GM23338 (cell line): Measurements from ENCODE around the gene BLM. TPM values are rescaled to one million over a fixed set of nuclear protein-coding genes. Genes with fewer than 3 reads are reported as not detected.

Experiments
- ATAC-seq: fragments of 200-7000 bp; cut with Tn5 transposase; 3 replicates; pipeline ENCODE4 v1.9.1; 2020
- DNase-seq: peaks from one replicate; pipeline ENCODE4 v3.0.0-alpha.2; 2015; ENCODE audit warnings: low spot score
- H2AFZ ChIP-seq: fragments of 200-600 bp; sonication (generic); 2 replicates; pipeline ENCODE4 v1.8.0; 2016; ENCODE audit warnings: antibody characterized with exemption, mild to moderate bottlenecking, moderate library complexity
- H3F3A ChIP-seq: fragments of 200-600 bp; sonication (generic); replicated peaks from 2 replicates; pipeline ENCODE4 v1.8.0; 2017; ENCODE audit warnings: antibody characterized with exemption, mixed run types, low read depth
- H3K27ac ChIP-seq: fragments of 200-600 bp; sonication (generic); 2 replicates; pipeline ENCODE4 v1.6.1; 2016; ENCODE audit warnings: low read depth
- H3K27me3 ChIP-seq: fragments of 200-600 bp; sonication (generic); 2 replicates; pipeline ENCODE4 v1.8.0; 2016; ENCODE audit warnings: mild to moderate bottlenecking, mixed run types, moderate library complexity; ENCODE audit not compliant: insufficient read depth
- H3K36me3 ChIP-seq: fragments of 200-600 bp; sonication (generic); 2 replicates; pipeline ENCODE4 v1.8.0; 2016; ENCODE audit warnings: mild to moderate bottlenecking; ENCODE audit not compliant: insufficient read depth
- H3K4me1 ChIP-seq: fragments of 200-600 bp; sonication (generic); 2 replicates; pipeline ENCODE4 v1.8.0; 2016; ENCODE audit warnings: mild to moderate bottlenecking, moderate library complexity; ENCODE audit not compliant: insufficient read depth
- H3K4me2 ChIP-seq: fragments of 200-600 bp; sonication (generic); 2 replicates; pipeline ENCODE4 v1.7.1; 2017; ENCODE audit warnings: mixed run types
- H3K4me3 ChIP-seq: fragments of 200-600 bp; sonication (generic); 2 replicates; pipeline ENCODE4 v1.6.1; 2016; ENCODE audit warnings: mixed run types
- H3K79me2 ChIP-seq: fragments of 200-600 bp; sonication (generic); replicated peaks from 2 replicates; pipeline ENCODE4 v1.8.0; 2017; ENCODE audit warnings: mild to moderate bottlenecking; ENCODE audit not compliant: insufficient read depth
- H3K9me2 ChIP-seq: fragments of 200-600 bp; sonication (generic); 2 replicates; pipeline ENCODE4 v1.8.0; 2017; ENCODE audit not compliant: insufficient read depth
- H4K20me1 ChIP-seq: fragments of 200-600 bp; sonication (generic); replicated peaks from 2 replicates; pipeline ENCODE4 v1.8.0; 2017; ENCODE audit warnings: mild to moderate bottlenecking; ENCODE audit not compliant: insufficient read depth
- H3K27ac Mint-ChIP-seq: 2 replicates; pipeline ENCODE4 v1.8.0; 2020; ENCODE audit warnings: inconsistent platforms, mild to moderate bottlenecking, moderate library complexity, mixed read lengths
- H3K27me3 Mint-ChIP-seq: 3 replicates; pipeline ENCODE4 v1.8.0; 2022; ENCODE audit warnings: low read depth, mild to moderate bottlenecking, moderate library complexity, mixed read lengths, inconsistent platforms; ENCODE audit not compliant: insufficient read depth, poor library complexity
- H3K36me3 Mint-ChIP-seq: 3 replicates; pipeline ENCODE4 v1.8.0; 2021; ENCODE audit warnings: low read depth, mild to moderate bottlenecking, inconsistent platforms, moderate library complexity, mixed read lengths
- H3K4me1 Mint-ChIP-seq: 3 replicates; pipeline ENCODE4 v1.8.0; 2020; ENCODE audit warnings: mild to moderate bottlenecking, inconsistent platforms, mixed read lengths
- H3K4me3 Mint-ChIP-seq: 3 replicates; pipeline ENCODE4 v1.8.0; 2021; ENCODE audit warnings: moderate library complexity, mild to moderate bottlenecking, inconsistent platforms, mixed read lengths
- H3K9me3 Mint-ChIP-seq: 3 replicates; pipeline ENCODE4 v1.8.0; 2020; ENCODE audit warnings: moderate library complexity, mild to moderate bottlenecking, inconsistent platforms, mixed read lengths
- CREB1 ChIP-seq: fragments of 250-450 bp; sonication (Bioruptor Pico); IDR thresholded peaks from 2 replicates; pipeline ENCODE4 v1.5.0; 2020; ENCODE audit warnings: low read depth, mild to moderate bottlenecking, moderate library complexity
- CTCF ChIP-seq, 2 experiments: fragments of 200-600 bp in 1 of 2; sonication (generic) in 1 of 2; conservative IDR thresholded peaks; 2 replicates each; pipeline versions ENCODE4 v1.5.1 to v1.6.1; 2016 to 2017; ENCODE audit warnings: antibody characterized with exemption in 2 of 2, low read depth in 2 of 2, mild to moderate bottlenecking in 2 of 2, moderate library complexity in 1 of 2
- ETS1 ChIP-seq: IDR thresholded peaks from 2 replicates; pipeline ENCODE4 v1.6.1; 2016; ENCODE audit warnings: antibody characterized with exemption
- EZH2 ChIP-seq: fragments of 200-600 bp; sonication (generic); IDR thresholded peaks from one replicate; pipeline ENCODE4 v1.8.0; 2017; ENCODE audit warnings: antibody characterized with exemption, mild to moderate bottlenecking, low read depth; ENCODE audit not compliant: unreplicated experiment
- EZH2phosphoT487 ChIP-seq: fragments of 200-600 bp; sonication (generic); IDR thresholded peaks from one replicate; pipeline ENCODE4 v1.8.1; 2018; ENCODE audit warnings: antibody characterized with exemption; ENCODE audit not compliant: unreplicated experiment
- JUNB ChIP-seq: IDR thresholded peaks from one replicate; pipeline ENCODE4 v1.6.1; 2016; ENCODE audit warnings: antibody characterized with exemption; ENCODE audit not compliant: unreplicated experiment
- NANOG ChIP-seq: IDR thresholded peaks from 2 replicates; pipeline ENCODE4 v1.6.1; 2016; ENCODE audit warnings: antibody characterized with exemption, borderline replicate concordance
- POLR2AphosphoS5 ChIP-seq: IDR thresholded peaks from 2 replicates; pipeline ENCODE4 v1.6.1; 2016; ENCODE audit warnings: antibody characterized with exemption, low read depth
- REST ChIP-seq: IDR thresholded peaks from one replicate; pipeline ENCODE4 v1.6.1; 2018; ENCODE audit warnings: antibody characterized with exemption; ENCODE audit not compliant: unreplicated experiment
- STAT1 ChIP-seq: IDR thresholded peaks from one replicate; pipeline ENCODE4 v1.6.1; 2016; ENCODE audit warnings: antibody characterized with exemption; ENCODE audit not compliant: unreplicated experiment
- ZNF114 ChIP-seq: fragments of 250-450 bp; sonication (Bioruptor Pico); IDR thresholded peaks from 2 replicates; pipeline ENCODE4 v1.5.0; 2020; ENCODE audit warnings: mild to moderate bottlenecking, moderate library complexity
- ZNF331 ChIP-seq: fragments of 250-450 bp; sonication (Bioruptor Pico); IDR thresholded peaks from 2 replicates; pipeline ENCODE4 v1.5.0; 2020; ENCODE audit warnings: low read depth, mild to moderate bottlenecking, moderate library complexity
- ZNF462 ChIP-seq: fragments of 250-450 bp; sonication (Bioruptor Pico); IDR thresholded peaks from 2 replicates; pipeline ENCODE4 v1.5.0; 2020; ENCODE audit warnings: mild to moderate bottlenecking, moderate library complexity
- polyA plus RNA-seq: library from polyadenylated mRNA; unstranded; fragments of >200 nt; fragmentation: Nextera tagmentation; extraction: Ambion mirVana; gene quantifications from 2 replicates; pipeline ENCODE4 v1.2.1, GENCODE V29; 2016
- total RNA-seq: library from RNA; depleted of rRNA; stranded (reverse); fragments of >200 nt; shearing (Covaris generic); gene quantifications from 2 replicates; pipeline ENCODE4 v1.2.3, GENCODE V29; 2014

BLM gene
- total and polyA plus RNA-seq, 2 experiments from 2014 or later = 43.1 to 43.3 TPM

- TF ChIP-seq ZNF462 (CRISPR knock-in tag) (no peak), ZNF114 (no peak), EZH2 (no peak), ZNF331 (no peak), JUNB (no peak), POLR2AphosphoS5 (no peak), NANOG (no peak), EZH2phosphoT487 (no peak), ETS1 (no peak), STAT1 (no peak), CREB1 (CRISPR knock-in tag) (no peak), CTCF (conservative IDR thresholded peaks at IDR 0.05; ENCODE audit: low read depth in 2 of 2) (no peak), REST (no peak)
- Histone ChIP-seq H3K79me2 (no peaks in the 10 kb centered on the region), H3K9me2 (no peaks in the 10 kb centered on the region), H3K36me3 (no peaks in the 10 kb centered on the region), H3K4me2 (no peak overlapping the region), H3K27me3 (no peaks in the 10 kb centered on the region), H3K27ac (no peak overlapping the region), H3K4me3 (no peak overlapping the region), H2AFZ (no peak overlapping the region), H3F3A (no peaks in the 10 kb centered on the region), H3K4me1 (peaks cover 8% of the 10 kb centered on the region), H4K20me1 (no peaks in the 10 kb centered on the region)
- Mint-ChIP-seq H3K27me3 (peaks cover 12% of the 10 kb centered on the region), H3K9me3 (no peaks in the 10 kb centered on the region; the same call in 2 of the 3 replicates), H3K4me1 (peaks cover 9% of the 10 kb centered on the region), H3K27ac (no peak overlapping the region), H3K36me3 (no peaks in the 10 kb centered on the region), H3K4me3 (no peak overlapping the region)
- DNase-seq (no peak), ATAC-seq (no peak)
These were observed 138.0 kb downstream of the BLM start for GRCh38 chr15:90855139-90855538.
